IPS-15b (cell line): ENCODE data around the gene CHRNA3.
A peak's percentile ranks its signal among the peaks of the same experiment; 100 is the strongest.

Source experiments
- H3K27me3 ChIP-seq: one replicate; pipeline ENCODE4 v1.6.1; 2013; ENCODE audit warnings: low read length; ENCODE audit not compliant: control insufficient read depth, insufficient read depth
- H3K36me3 ChIP-seq: one replicate; pipeline ENCODE4 v1.6.1; 2013; ENCODE audit warnings: low read length; ENCODE audit not compliant: control insufficient read depth, insufficient read depth
- H3K4me1 ChIP-seq: one replicate; pipeline ENCODE4 v1.6.1; 2013; ENCODE audit warnings: mild to moderate bottlenecking, low read length; ENCODE audit not compliant: control insufficient read depth, insufficient read depth
- H3K4me3 ChIP-seq: one replicate; pipeline ENCODE4 v1.5.1; 2013; ENCODE audit warnings: low read depth, low read length
- H3K9ac ChIP-seq: one replicate; pipeline ENCODE4 v1.6.1; 2013; ENCODE audit warnings: low read depth, mild to moderate bottlenecking, low read length
- H3K9me3 ChIP-seq: one replicate; pipeline ENCODE4 v1.6.1; 2013; ENCODE audit warnings: mild to moderate bottlenecking, low read length; ENCODE audit not compliant: control insufficient read depth, insufficient read depth

The CHRNA3 gene

GRCh38 chr15:78651007-78651406 is 30.2 kb upstream of the CHRNA3 start:
- Histone ChIP-seq H3K9me3 (no peaks in the 10 kb centered on the region), H3K36me3 (no peaks in the 10 kb centered on the region), H3K9ac (no peak overlapping the region), H3K4me1 (no peaks in the 10 kb centered on the region), H3K4me3 (no peak overlapping the region), H3K27me3 (no peaks in the 10 kb centered on the region)

- H3K4me3 ChIP-seq: no peak overlapping the region
- no peaks in the 10 kb centered on the region for H3K4me1 ChIP-seq
- H3K9ac ChIP-seq: no peak overlapping the region
- H3K36me3 ChIP-seq: no peaks in the 10 kb centered on the region
- no peaks in the 10 kb centered on the region for H3K9me3 ChIP-seq
- no peaks in the 10 kb centered on the region for H3K27me3 ChIP-seq
These were observed 29.2 kb upstream of the CHRNA3 start for GRCh38 chr15:78650022-78650421.

GRCh38 chr15:78645009-78645408 is 24.2 kb upstream of the CHRNA3 start:
- H3K36me3 ChIP-seq: no peaks in the 10 kb centered on the region

GRCh38 chr15:78642331-78642730 is 21.5 kb upstream of the CHRNA3 start:
- H3K27me3 ChIP-seq: peaks cover 12% of the 10 kb centered on the region
- no peak overlapping the region for H3K9ac ChIP-seq
- H3K9me3 ChIP-seq: no peaks in the 10 kb centered on the region
- H3K4me1 ChIP-seq: peaks cover 6% of the 10 kb centered on the region
- no peak overlapping the region for H3K4me3 ChIP-seq
- no peaks in the 10 kb centered on the region for H3K36me3 ChIP-seq

More at GRCh38 chr15:78645009-78645408, 24.2 kb upstream of the CHRNA3 start:
- peaks cover 8% of the 10 kb centered on the region for H3K27me3 ChIP-seq
- H3K4me3 ChIP-seq: no peak overlapping the region
- H3K9me3 ChIP-seq: no peaks in the 10 kb centered on the region
- H3K4me1 ChIP-seq: peaks cover 6% of the 10 kb centered on the region
- H3K9ac ChIP-seq: no peak overlapping the region

- peak overlapping the region; percentile 52 for H3K4me3 ChIP-seq
- H3K27me3 ChIP-seq: peaks cover 12% of the 10 kb centered on the region
- no peaks in the 10 kb centered on the region for H3K9me3 ChIP-seq
- no peaks in the 10 kb centered on the region for H3K36me3 ChIP-seq
- peaks cover 6% of the 10 kb centered on the region for H3K4me1 ChIP-seq
- no peak overlapping the region for H3K9ac ChIP-seq
These were observed 21.0 kb upstream of the CHRNA3 start for GRCh38 chr15:78641749-78642275.

GRCh38 chr15:78641102-78641748 is 20.4 kb upstream of the CHRNA3 start, which contains the start of gene CHRNB4:
Gene CHRNB4, minus strand, starts transcription at chr15:78641210. Its CDS starts 77 bp downstream, at chr15:78641133.
- peak within 1 kb of the TSS; percentile 52 for H3K4me3 ChIP-seq
- no peaks in the 10 kb centered on the region for H3K9me3 ChIP-seq
- peak within 1 kb of the TSS; percentile 54 for H3K9ac ChIP-seq

GRCh38 chr15:78640527-78641101 is 19.8 kb upstream of the CHRNA3 start:
- H3K36me3 ChIP-seq: no peaks in the 10 kb centered on the region
- peak overlapping the region; percentile 52 for H3K4me3 ChIP-seq
- peak overlapping the region; percentile 54 for H3K9ac ChIP-seq
- H3K4me1 ChIP-seq: peaks cover 6% of the 10 kb centered on the region
- H3K27me3 ChIP-seq: peaks cover 12% of the 10 kb centered on the region
- H3K9me3 ChIP-seq: no peaks in the 10 kb centered on the region

More at GRCh38 chr15:78641102-78641748, 20.4 kb upstream of the CHRNA3 start, which contains the start of gene CHRNB4:
- H3K27me3 ChIP-seq: peaks cover 12% of the 10 kb centered on the region
- H3K36me3 ChIP-seq: no peaks in the 10 kb centered on the region
- H3K4me1 ChIP-seq: peaks cover 6% of the 10 kb centered on the region

DNA sequence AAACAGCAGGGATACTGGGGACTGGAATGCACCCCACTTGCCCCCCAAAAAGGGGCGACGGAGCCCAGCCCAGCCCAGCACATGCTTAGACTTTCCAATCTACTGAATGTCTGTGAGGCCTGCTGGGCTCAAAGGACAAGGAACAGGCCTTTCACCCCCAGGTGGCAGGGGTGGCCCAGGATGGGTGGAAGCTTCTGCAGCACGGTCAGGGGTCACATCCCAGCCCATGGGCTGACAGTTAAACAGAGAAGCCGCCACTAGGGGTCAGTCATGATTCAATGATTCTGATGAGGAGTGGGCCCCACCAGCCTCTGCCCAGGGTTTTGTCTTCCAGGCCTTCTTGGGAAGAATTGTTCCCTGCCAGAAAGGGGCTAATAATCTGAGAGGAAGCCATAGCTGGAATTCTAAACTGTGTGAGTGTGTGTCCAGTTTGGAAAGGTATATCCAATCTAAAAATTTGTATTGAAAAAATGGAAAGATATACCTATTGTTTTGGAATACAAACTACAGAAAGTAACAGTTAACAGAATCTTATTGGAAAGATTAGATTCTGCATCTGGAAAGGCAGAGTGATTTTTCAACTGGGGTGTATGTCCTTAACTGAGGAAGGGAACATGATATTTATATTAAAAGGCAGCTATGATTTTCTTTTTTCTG is 18.0 kb upstream of the CHRNA3 start:
- H3K9me3 ChIP-seq: no peaks in the 10 kb centered on the region
- no peak overlapping the region for H3K9ac ChIP-seq
- H3K36me3 ChIP-seq: no peaks in the 10 kb centered on the region
- H3K4me3 ChIP-seq: no peak overlapping the region
- peaks cover 12% of the 10 kb centered on the region for H3K27me3 ChIP-seq
- peaks cover 6% of the 10 kb centered on the region for H3K4me1 ChIP-seq

GRCh38 chr15:78637776-78638435 is 17.1 kb upstream of the CHRNA3 start:
- Histone ChIP-seq H3K4me3 (no peak overlapping the region), H3K9me3 (no peaks in the 10 kb centered on the region), H3K27me3 (peaks cover 12% of the 10 kb centered on the region), H3K9ac (no peak overlapping the region), H3K4me1 (peaks cover 6% of the 10 kb centered on the region), H3K36me3 (no peaks in the 10 kb centered on the region)

- no peaks in the 10 kb centered on the region for H3K9me3 ChIP-seq
- no peaks in the 10 kb centered on the region for H3K4me1 ChIP-seq
- H3K36me3 ChIP-seq: no peaks in the 10 kb centered on the region
- peaks cover 8% of the 10 kb centered on the region for H3K27me3 ChIP-seq
- H3K4me3 ChIP-seq: no peak overlapping the region
- no peak overlapping the region for H3K9ac ChIP-seq
These were observed 15.6 kb upstream of the CHRNA3 start for GRCh38 chr15:78636378-78636859.

- H3K4me1 ChIP-seq: no peaks in the 10 kb centered on the region
- H3K36me3 ChIP-seq: no peaks in the 10 kb centered on the region
- no peaks in the 10 kb centered on the region for H3K9me3 ChIP-seq
- no peak overlapping the region for H3K9ac ChIP-seq
- H3K27me3 ChIP-seq: peaks cover 8% of the 10 kb centered on the region
- H3K4me3 ChIP-seq: no peak overlapping the region
These were observed 14.6 kb upstream of the CHRNA3 start for GRCh38 chr15:78635346-78635745.
